OCI-LY3 (cell line): Measurements from ENCODE around the gene CCDC167.

Experiments used
- H2AFZ ChIP-seq: fragments of 200-600, 300-600 bp; shearing (Covaris generic); 2 replicates; pipeline ENCODE4 v1.6.0; 2014; ENCODE audit warnings: antibody characterized with exemption, low read depth, low read length
- H3K27ac ChIP-seq: fragments of 200-600, 300-600 bp; sonication (generic); 2 replicates; pipeline ENCODE4 v1.5.1; 2014; ENCODE audit warnings: mild to moderate bottlenecking, low read length, moderate library complexity, mixed read lengths
- H3K27me3 ChIP-seq: fragments of 200-600, 300-600 bp; sonication (generic); 2 replicates; pipeline ENCODE4 v1.6.1; 2014; ENCODE audit warnings: low read depth, low read length, mixed read lengths
- H3K36me3 ChIP-seq: fragments of 200-600, 300-600 bp; sonication (generic); replicated peaks from 2 replicates; pipeline ENCODE3; 2014; ENCODE audit warnings: low read depth, low read length, mixed read lengths
- H3K4me1 ChIP-seq: fragments of 300-600, 200-600 bp; sonication (generic); 2 replicates; pipeline ENCODE4 v1.6.1; 2014; ENCODE audit warnings: low read length, mixed read lengths
- H3K4me2 ChIP-seq: fragments of 200-600, 300-600 bp; sonication (generic); 2 replicates; pipeline ENCODE4 v1.6.1; 2014; ENCODE audit warnings: low read length, mixed read lengths
- H3K4me3 ChIP-seq: fragments of 300-600, 200-600 bp; sonication (generic); 2 replicates; pipeline ENCODE4 v1.5.1; 2014; ENCODE audit warnings: antibody characterized with exemption, mild to moderate bottlenecking, low read length, moderate library complexity
- H3K79me2 ChIP-seq: fragments of 300-600, 200-600 bp; shearing (Covaris generic); 2 replicates; pipeline ENCODE4 v1.6.1; 2014; ENCODE audit warnings: mild to moderate bottlenecking, low read length, mixed read lengths
- H3K9ac ChIP-seq: fragments of 300-600, 200-600 bp; shearing (Covaris generic); 2 replicates; pipeline ENCODE4 v1.6.0; 2014; ENCODE audit warnings: mild to moderate bottlenecking, low read length, moderate library complexity
- H3K9me3 ChIP-seq: fragments of 200-600, 300-600 bp; shearing (Covaris generic); 2 replicates; pipeline ENCODE4 v1.6.1; 2014; ENCODE audit warnings: low read length, mixed read lengths; ENCODE audit not compliant: insufficient read depth
- H4K20me1 ChIP-seq: fragments of 200-600, 300-600 bp; sonication (generic); 2 replicates; pipeline ENCODE4 v1.6.1; 2016; ENCODE audit warnings: low read length, mixed read lengths; ENCODE audit not compliant: insufficient read depth
- CTCF ChIP-seq: fragments of 200-600, 300-600 bp; sonication (generic); IDR thresholded peaks from 2 replicates; pipeline ENCODE4 v1.5.1; 2014; ENCODE audit warnings: antibody characterized with exemption, low read length, low read depth
- EZH2phosphoT487 ChIP-seq: fragments of 200-600 bp; shearing (Covaris generic); IDR thresholded peaks from 2 replicates; pipeline ENCODE4 v1.6.1; 2018; ENCODE audit warnings: antibody characterized with exemption, mixed run types, low read depth

Gene CCDC167

GRCh38 chr6:37524025-37524969 lies 24.6 kb upstream of the CCDC167 start:
- Histone ChIP-seq H3K4me2 (no peak overlapping the region), H3K36me3 (no peaks in the 10 kb centered on the region), H3K27me3 (peaks cover 12% of the 10 kb centered on the region), H3K9me3 (no peaks in the 10 kb centered on the region), H3K79me2 (no peaks in the 10 kb centered on the region), H3K4me1 (peaks cover 23% of the 10 kb centered on the region), H2AFZ (no peak overlapping the region), H3K9ac (no peak overlapping the region), H4K20me1 (no peaks in the 10 kb centered on the region), H3K4me3 (no peak overlapping the region), H3K27ac (no peak overlapping the region)
- TF ChIP-seq EZH2phosphoT487 (no peak), CTCF (no peak)

- TF ChIP-seq CTCF (no peak), EZH2phosphoT487 (no peak)
- Histone ChIP-seq H4K20me1 (no peaks in the 10 kb centered on the region), H3K36me3 (no peaks in the 10 kb centered on the region), H2AFZ (no peak overlapping the region), H3K4me2 (no peak overlapping the region), H3K9ac (no peak overlapping the region), H3K27me3 (peaks cover 12% of the 10 kb centered on the region), H3K4me3 (no peak overlapping the region), H3K9me3 (no peaks in the 10 kb centered on the region), H3K79me2 (no peaks in the 10 kb centered on the region), H3K27ac (no peak overlapping the region), H3K4me1 (peaks cover 14% of the 10 kb centered on the region)
Observed at GRCh38 chr6:37523412-37523811, 23.7 kb upstream of the CCDC167 start.

- no peak for TF ChIP-seq CTCF
- TF ChIP-seq EZH2phosphoT487, result no peak
- H3K36me3 ChIP-seq, result no peaks in the 10 kb centered on the region
- no peak overlapping the region for H3K27ac ChIP-seq
- peaks cover 12% of the 10 kb centered on the region for H3K27me3 ChIP-seq
- no peaks in the 10 kb centered on the region for H4K20me1 ChIP-seq
- H2AFZ ChIP-seq, result no peak overlapping the region
- no peak overlapping the region for H3K4me3 ChIP-seq
- H3K4me1 ChIP-seq, result peaks cover 10% of the 10 kb centered on the region
- H3K9me3 ChIP-seq, result no peaks in the 10 kb centered on the region
- no peaks in the 10 kb centered on the region for H3K79me2 ChIP-seq
- no peak overlapping the region for H3K9ac ChIP-seq
- H3K4me2 ChIP-seq, result no peak overlapping the region
Observed at GRCh38 chr6:37522836-37523235, 23.1 kb upstream of the CCDC167 start.

GRCh38 chr6:37521674-37522073 lies 22.0 kb upstream of the CCDC167 start:
- no peak for TF ChIP-seq EZH2phosphoT487
- no peak for TF ChIP-seq CTCF
- Histone ChIP-seq H3K36me3 (no peaks in the 10 kb centered on the region), H3K4me3 (no peak overlapping the region), H3K4me1 (peaks cover 11% of the 10 kb centered on the region), H3K79me2 (no peaks in the 10 kb centered on the region), H3K9ac (no peak overlapping the region), H3K27me3 (peaks cover 3% of the 10 kb centered on the region), H3K9me3 (no peaks in the 10 kb centered on the region), H3K4me2 (no peak overlapping the region), H3K27ac (no peak overlapping the region), H2AFZ (no peak overlapping the region), H4K20me1 (no peaks in the 10 kb centered on the region)
